Measurements from ENCODE around the gene SNAP47. TPM values are rescaled to one million over a fixed set of nuclear protein-coding genes. Genes with fewer than 3 reads are reported as not detected.

Gene SNAP47
- total and polyA plus RNA-seq, 2 donors (not counting 3 experiments of a cell fraction or from before 2014, with no cell fraction given): 24.0 to 32.7 TPM

GRCh38 chr1:227726924-227727599, 8.2 kb upstream of the SNAP47 start:
- Histone ChIP-seq H3K4me2 (ENCODE audit: insufficient read depth, low read length) (no peak overlapping the region), H3K9me3 (replicated peaks; ENCODE audit: control insufficient read depth, insufficient read depth, low read length) (no peaks in the 10 kb centered on the region), H3K4me1 (ENCODE audit: control insufficient read depth, extremely low read depth, insufficient read depth, low read length) (peaks cover 2% of the 10 kb centered on the region), H3K27me3 (ENCODE audit: control insufficient read depth in 2 of 2, insufficient read depth in 2 of 2, low read length in 2 of 2) (peaks cover 0 to 10% of the 10 kb centered on the region in 2 experiments), H3K36me3 (ENCODE audit: control insufficient read depth in 2 of 2, extremely low read depth in 1 of 2, insufficient read depth in 2 of 2, low read length in 2 of 2) (peaks cover 0 to 9% of the 10 kb centered on the region in 2 experiments), H3K79me2 (ENCODE audit: control insufficient read depth, insufficient read depth, low read length) (no peaks in the 10 kb centered on the region), H3K27ac (ENCODE audit: insufficient read depth, low read depth, low read length) (no peak overlapping the region), H3K4me3 (replicated peaks in 1 of 3; ENCODE audit: insufficient read depth in 1 of 3, low read depth in 1 of 3, low read length in 3 of 3) (no peak overlapping the region), H3K9me1 (replicated peaks; ENCODE audit: control insufficient read depth, extremely low read depth, insufficient read depth, low read length) (no peaks in the 10 kb centered on the region), H2AFZ (ENCODE audit: low read depth, low read length) (no peak overlapping the region), H3K9ac (replicated peaks; ENCODE audit: extremely low read depth, insufficient read depth, low read length) (no peak overlapping the region), H4K20me1 (replicated peaks; ENCODE audit: control insufficient read depth, extremely low read depth, insufficient read depth, low read length) (no peaks in the 10 kb centered on the region)
- CTCF ChIA-PET: no interaction called here
- dilution Hi-C loops (cut with MboI; ENCODE audit: extremely low pct_ligation_motif_present, low sequenced_read_pairs): no loop called here
- DNase-seq (ENCODE audit: low read depth, low spot score): no peak
- intact Hi-C loops (cut with micrococcal nuclease): loop anchor here (5.0 kb wide), 1 partner anchor 185 kb away; no protein-coding TSS in a partner anchor
- no peak for FAIRE-seq
- POLR2A ChIA-PET: no interaction called here
- TF ChIP-seq EZH2 (IDR thresholded peaks at IDR 0.05; ENCODE audit: borderline replicate concordance, low read depth, low read length, severe bottlenecking) (no peak), FOS (IDR thresholded peaks at IDR 0.05; ENCODE audit: borderline replicate concordance, insufficient read depth, low read length) (no peak), GATA2 (IDR thresholded peaks at IDR 0.05; ENCODE audit: insufficient read depth, insufficient read length, low read depth, low read length) (no peak), POLR2A (IDR thresholded peaks at IDR 0.05; ENCODE audit: low read depth, low read length) (no peak), MYC (IDR thresholded peaks at IDR 0.05; ENCODE audit: low read depth, low read length) (no peak), POLR2AphosphoS5 (IDR thresholded peaks at IDR 0.05; ENCODE audit: insufficient read depth, low read depth, low read length) (no peak), JUN (IDR thresholded peaks at IDR 0.05; ENCODE audit: borderline replicate concordance, insufficient read depth, insufficient read length, low read depth) (no peak)
- TF ChIP-seq, protein P1, sequence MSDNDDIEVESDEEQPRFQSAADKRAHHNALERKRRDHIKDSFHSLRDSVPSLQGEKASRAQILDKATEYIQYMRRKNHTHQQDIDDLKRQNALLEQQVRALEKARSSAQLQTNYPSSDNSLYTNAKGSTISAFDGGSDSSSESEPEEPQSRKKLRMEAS (IDR thresholded peaks at IDR 0.05; ENCODE audit: insufficient read depth, insufficient read length): no peak
- TF ChIP-seq, protein P2, sequence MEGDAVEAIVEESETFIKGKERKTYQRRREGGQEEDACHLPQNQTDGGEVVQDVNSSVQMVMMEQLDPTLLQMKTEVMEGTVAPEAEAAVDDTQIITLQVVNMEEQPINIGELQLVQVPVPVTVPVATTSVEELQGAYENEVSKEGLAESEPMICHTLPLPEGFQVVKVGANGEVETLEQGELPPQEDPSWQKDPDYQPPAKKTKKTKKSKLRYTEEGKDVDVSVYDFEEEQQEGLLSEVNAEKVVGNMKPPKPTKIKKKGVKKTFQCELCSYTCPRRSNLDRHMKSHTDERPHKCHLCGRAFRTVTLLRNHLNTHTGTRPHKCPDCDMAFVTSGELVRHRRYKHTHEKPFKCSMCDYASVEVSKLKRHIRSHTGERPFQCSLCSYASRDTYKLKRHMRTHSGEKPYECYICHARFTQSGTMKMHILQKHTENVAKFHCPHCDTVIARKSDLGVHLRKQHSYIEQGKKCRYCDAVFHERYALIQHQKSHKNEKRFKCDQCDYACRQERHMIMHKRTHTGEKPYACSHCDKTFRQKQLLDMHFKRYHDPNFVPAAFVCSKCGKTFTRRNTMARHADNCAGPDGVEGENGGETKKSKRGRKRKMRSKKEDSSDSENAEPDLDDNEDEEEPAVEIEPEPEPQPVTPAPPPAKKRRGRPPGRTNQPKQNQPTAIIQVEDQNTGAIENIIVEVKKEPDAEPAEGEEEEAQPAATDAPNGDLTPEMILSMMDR (IDR thresholded peaks at IDR 0.05; ENCODE audit: extremely low read depth in 1 of 2, insufficient read depth in 1 of 2, low read depth in 1 of 2, low read length in 2 of 2): no peak
- BruUV-seq (replicated peaks): TSS peak; percentile 10

All from endothelial cell of umbilical vein (primary cell).